HepG2 (cell line): ENCODE data around the gene HDAC3. TPM values are rescaled to one million over a fixed set of nuclear protein-coding genes. Genes with fewer than 3 reads are reported as not detected.

Experiments used
- ATM ChIP-seq: fragments of 450-650 bp; IDR thresholded peaks from 2 replicates; pipeline ENCODE4 v1.7.1; 2017; ENCODE audit warnings: mild to moderate bottlenecking, borderline replicate concordance
- BRF2 ChIP-seq: sonication (generic); formaldehyde crosslinking; IDR thresholded peaks from 2 replicates; pipeline ENCODE4 v1.8.1; 2022; ENCODE audit warnings: mild to moderate bottlenecking, missing genetic modification reagents
- CREBL2 ChIP-seq: sonication (generic); formaldehyde crosslinking; IDR thresholded peaks from 2 replicates; pipeline ENCODE4 v1.8.1; 2023; ENCODE audit warnings: missing genetic modification reagents, mild to moderate bottlenecking, borderline replicate concordance
- DDIT3 ChIP-seq: sonication (generic); formaldehyde crosslinking; IDR thresholded peaks from 2 replicates; pipeline ENCODE4 v1.4.0; 2020; ENCODE audit warnings: mild to moderate bottlenecking, missing genetic modification reagents
- ELF4 ChIP-seq: sonication (generic); formaldehyde crosslinking; IDR thresholded peaks from 2 replicates; pipeline ENCODE4 v1.5.0; 2020; ENCODE audit warnings: missing genetic modification reagents, mild to moderate bottlenecking, moderate library complexity, borderline replicate concordance
- ESRRA ChIP-seq: sonication (generic); formaldehyde crosslinking; IDR thresholded peaks from 2 replicates; pipeline ENCODE4 v1.5.1; 2020; ENCODE audit warnings: mild to moderate bottlenecking, low read depth, missing genetic modification reagents
- FOXA3 ChIP-seq: IDR thresholded peaks from 2 replicates; pipeline ENCODE4 v1.6.1; 2016; ENCODE audit warnings: missing genetic modification reagents, missing compliant biosample characterization
- HBP1 ChIP-seq: IDR thresholded peaks from 2 replicates; pipeline ENCODE4 v1.6.1; 2016; ENCODE audit warnings: low read depth, control low read depth
- KLF12 ChIP-seq: sonication (generic); formaldehyde crosslinking; IDR thresholded peaks from 2 replicates; pipeline ENCODE4 v1.4.0; 2020; ENCODE audit warnings: missing genetic modification reagents, borderline replicate concordance
- MYC ChIP-seq: sonication (generic); formaldehyde crosslinking; IDR thresholded peaks from 2 replicates; pipeline ENCODE4 v1.9.0; 2021; ENCODE audit warnings: missing genetic modification reagents, borderline replicate concordance
- NPAS2 ChIP-seq: sonication (generic); formaldehyde crosslinking; IDR thresholded peaks from 2 replicates; pipeline ENCODE4 v1.8.0; 2022; ENCODE audit warnings: mild to moderate bottlenecking, missing genetic modification reagents, borderline replicate concordance
- PRDM4 ChIP-seq: sonication (generic); formaldehyde crosslinking; IDR thresholded peaks from 2 replicates; pipeline ENCODE4 v1.9.0; 2021; ENCODE audit warnings: missing genetic modification reagents, borderline replicate concordance
- REXO4 ChIP-seq: sonication (generic); formaldehyde crosslinking; IDR thresholded peaks from 2 replicates; pipeline ENCODE4 v1.8.0; 2022; ENCODE audit warnings: missing genetic modification reagents, mild to moderate bottlenecking, borderline replicate concordance
- SYNCRIP ChIP-seq: fragments of 200-400 bp; formaldehyde crosslinking; IDR thresholded peaks from 2 replicates; pipeline ENCODE4 v1.6.1; 2018; ENCODE audit warnings: mild to moderate bottlenecking, low read depth, low read length; ENCODE audit not compliant: insufficient read depth
- TEAD3 ChIP-seq: optimal IDR thresholded peaks from 2 replicates; pipeline ENCODE3; 2016; ENCODE audit warnings: borderline replicate concordance
- ZNF234 ChIP-seq: sonication (generic); formaldehyde crosslinking; conservative IDR thresholded peaks from 2 replicates; pipeline ENCODE4 v1.5.1; 2020; ENCODE audit warnings: mild to moderate bottlenecking, missing genetic modification reagents
- ZNF33A ChIP-seq: sonication (generic); formaldehyde crosslinking; IDR thresholded peaks from 2 replicates; pipeline ENCODE4 v1.5.1; 2020; ENCODE audit warnings: missing genetic modification reagents, mild to moderate bottlenecking, moderate library complexity, borderline replicate concordance
- ZNF543 ChIP-seq: sonication (generic); formaldehyde crosslinking; IDR thresholded peaks from 2 replicates; pipeline ENCODE4 v1.4.0; 2020; ENCODE audit warnings: mild to moderate bottlenecking, missing genetic modification reagents
- ZNF614 ChIP-seq: IDR thresholded peaks from 2 replicates; pipeline ENCODE4 v1.6.1; 2018; ENCODE audit warnings: missing biosample characterization, missing genetic modification reagents, inconsistent platforms, borderline replicate concordance
- ZNF615 ChIP-seq: sonication (generic); formaldehyde crosslinking; IDR thresholded peaks from 2 replicates; pipeline ENCODE4 v1.5.0; 2020; ENCODE audit warnings: mild to moderate bottlenecking, missing genetic modification reagents, borderline replicate concordance
- ZNF670 ChIP-seq: sonication (generic); formaldehyde crosslinking; IDR thresholded peaks from 2 replicates; pipeline ENCODE4 v1.8.0; 2022; ENCODE audit warnings: mild to moderate bottlenecking, missing genetic modification reagents, borderline replicate concordance
- ZNF678 ChIP-seq: sonication (generic); formaldehyde crosslinking; IDR thresholded peaks from 2 replicates; pipeline ENCODE4 v1.4.0; 2020; ENCODE audit warnings: mild to moderate bottlenecking, missing genetic modification reagents
- ZNF709 ChIP-seq: sonication (generic); formaldehyde crosslinking; IDR thresholded peaks from 2 replicates; pipeline ENCODE4 v1.5.0; 2020; ENCODE audit warnings: mild to moderate bottlenecking, missing genetic modification reagents
- ZNF747 ChIP-seq: sonication (generic); formaldehyde crosslinking; IDR thresholded peaks from 2 replicates; pipeline ENCODE4 v1.8.1; 2023; ENCODE audit warnings: missing genetic modification reagents, mild to moderate bottlenecking, borderline replicate concordance
- ZNF772 ChIP-seq: sonication (generic); formaldehyde crosslinking; IDR thresholded peaks from 2 replicates; pipeline ENCODE4 v1.5.0; 2020; ENCODE audit warnings: mild to moderate bottlenecking, missing genetic modification reagents
- ZNF792 ChIP-seq: IDR thresholded peaks from 2 replicates; pipeline ENCODE4 v1.6.1; 2016
- polyA plus RNA-seq, 8 experiments: library from polyadenylated mRNA; depleted of rRNA in 3 of 8; stranded (reverse) in 7 of 8; unstranded in 1 of 8; fragments of >200 nt; fragmentation: Illumina TruSeq in 4 of 8; extraction: Trizol in 4 of 8; gene quantifications; 2 replicates each; pipeline versions ENCODE4 v1.2.1 to v1.2.3, GENCODE V29; 2011 to 2016; ENCODE audit warnings: low read depth in 4 of 8, missing spikeins in 1 of 8, mixed read lengths in 1 of 8; ENCODE audit not compliant: insufficient read depth in 1 of 8
- total RNA-seq, 5 experiments: library from RNA; depleted of rRNA; stranded (reverse); fragments of >200 nt; fragmentation: Illumina TruSeq; extraction: Trizol; gene quantifications; 2 replicates each; pipeline ENCODE4 v1.2.3, GENCODE V29; 2016; ENCODE audit warnings: low read depth in 1 of 5

HDAC3 gene
- total and polyA plus RNA-seq, 2 of the 13 experiments (the other 11 are each of a cell fraction or from before 2014, with no cell fraction given): 84.0 to 94.1 TPM

GRCh38 chr5:141590127-141590526 is 46.5 kb downstream of the HDAC3 start (continued):
- TF ChIP-seq PRDM4 (CRISPR knock-in tag): no peak
- no peak for TF ChIP-seq ATM
- TF ChIP-seq DDIT3 (CRISPR knock-in tag): no peak
- TF ChIP-seq ZNF614: 0 out of 2 replicates have a peak, but pooled peaks have one; percentile 73
- no peak for TF ChIP-seq ZNF615
- TF ChIP-seq ELF4 (CRISPR knock-in tag): no peak
- TF ChIP-seq NPAS2 (CRISPR knock-in tag): no peak
- no peak for TF ChIP-seq ZNF670 (CRISPR knock-in tag)
- peak; percentile 79 for TF ChIP-seq FOXA3
- 0 out of 2 replicates have a peak, but pooled peaks have one; percentile 44 for TF ChIP-seq ZNF33A (CRISPR knock-in tag)
- TF ChIP-seq KLF12 (CRISPR knock-in tag): no peak
- TF ChIP-seq ZNF234 (CRISPR knock-in tag): no peak
- no peak for TF ChIP-seq ZNF772 (CRISPR knock-in tag)
- no peak for TF ChIP-seq ZNF709
- TF ChIP-seq TEAD3 (CRISPR knock-in tag): peak; percentile 62
- no peak for TF ChIP-seq ZNF678
- TF ChIP-seq SYNCRIP: no peak
- no peak for TF ChIP-seq BRF2 (CRISPR knock-in tag)
- TF ChIP-seq ZNF792 (CRISPR knock-in tag): no peak
- no peak for TF ChIP-seq REXO4 (CRISPR knock-in tag)
- 0 out of 2 replicates have a peak, but pooled peaks have one; percentile 43 for TF ChIP-seq ESRRA (CRISPR knock-in tag)
- no peak for TF ChIP-seq HBP1 (CRISPR knock-in tag)
- TF ChIP-seq CREBL2: no peak
- TF ChIP-seq ZNF747 (CRISPR knock-in tag): no peak
- TF ChIP-seq ZNF543: no peak
- TF ChIP-seq MYC (CRISPR knock-in tag): no peak
